BJ (cell line): ENCODE results near the gene CEP120. TPM values are rescaled to one million over a fixed set of nuclear protein-coding genes. Genes with fewer than 3 reads are reported as not detected.

ENCODE experiments used
- CTCF ChIA-PET: fragments of 350-600 bp; formaldehyde crosslinking; extraction: SDS; loops from one replicate; lab custom pipeline; 2021; ENCODE audit warnings: antibody characterized with exemption, inconsistent platforms; lab: Yijun Ruan, JAX
- POLR2A ChIA-PET: fragments of 300-600 bp; sonication (Branson Sonifier 250); formaldehyde crosslinking; extraction: SDS; loops from one replicate; lab custom pipeline; 2021; ENCODE audit warnings: antibody characterized with exemption; lab: Charles Lee
- DNase-seq: peaks from one replicate; pipeline ENCODE4 v3.0.0-alpha.2; 2011; ENCODE audit warnings: low read depth
- H3K27me3 ChIP-seq: 2 replicates; pipeline ENCODE4 v1.6.0; 2011; ENCODE audit warnings: low read length; ENCODE audit not compliant: control insufficient read depth, insufficient read depth
- H3K36me3 ChIP-seq: 2 replicates; pipeline ENCODE4 v1.5.1; 2011; ENCODE audit warnings: low read length; ENCODE audit not compliant: control insufficient read depth, insufficient read depth
- H3K4me3 ChIP-seq: 2 replicates; pipeline ENCODE4 v1.5.1; 2011; ENCODE audit warnings: low read depth, mild to moderate bottlenecking, control low read depth, low read length
- CTCF ChIP-seq: IDR thresholded peaks from 2 replicates; pipeline ENCODE4 v1.5.1; 2011; ENCODE audit warnings: low read depth, mild to moderate bottlenecking, control low read depth, inconsistent platforms, low read length, moderate library complexity; ENCODE audit not compliant: insufficient read depth
- polyA plus RNA-seq: library from polyadenylated mRNA; depleted of rRNA; stranded (reverse); fragments of >200 nt; gene quantifications from 2 replicates; pipeline ENCODE4 v1.2.3, GENCODE V29; 2011

Gene CEP120
- polyA plus RNA-seq, 1 experiment, result 23.1 TPM

GRCh38 chr5:123387313-123387712 lies 35.9 kb downstream of the CEP120 start:
- CTCF ChIA-PET, result interaction anchor here (1.1 kb wide), 1 partner anchor 36 kb away, joined by 3 read pairs; the partner anchor contains the start of gene CEP120
- no peaks in the 10 kb centered on the region for H3K27me3 ChIP-seq
- no peak for DNase-seq
- POLR2A ChIA-PET, result no interaction called here
- 0 out of 2 replicates have a peak, but pooled peaks cover 3% of the 10 kb centered on the region for H3K36me3 ChIP-seq
- no peak overlapping the region for H3K4me3 ChIP-seq
- no peak for TF ChIP-seq CTCF

- Histone ChIP-seq H3K4me3 (no peak overlapping the region), H3K36me3 (0 out of 2 replicates have a peak, but pooled peaks cover 2% of the 10 kb centered on the region), H3K27me3 (no peaks in the 10 kb centered on the region)
- no peak for DNase-seq
- POLR2A ChIA-PET, result no interaction called here
- no peak for TF ChIP-seq CTCF
- CTCF ChIA-PET, result interaction anchor here (1.1 kb wide), 1 partner anchor 9 kb away, joined by 3 read pairs; no protein-coding TSS in a partner anchor
These were observed 41.0 kb downstream of the CEP120 start for GRCh38 chr5:123382252-123382651.

- DNase-seq, result no peak
- ChIA-PET CTCF (interaction anchor here (0.6 to 1.7 kb wide), 3 partner anchors 9 to 871 kb away, joined by 3 to 5 read pairs (median 4); no protein-coding TSS in a partner anchor), POLR2A (no interaction called here)
- peak; percentile 43 for TF ChIP-seq CTCF
- H3K36me3 ChIP-seq, result peaks cover 8% of the 10 kb centered on the region
- H3K27me3 ChIP-seq, result no peaks in the 10 kb centered on the region
- H3K4me3 ChIP-seq, result no peak overlapping the region
These were observed 51.5 kb downstream of the CEP120 start for GRCh38 chr5:123371575-123372179.

GRCh38 chr5:123369371-123369968 lies 53.7 kb downstream of the CEP120 start:
- H3K4me3 ChIP-seq, result no peak overlapping the region
- TF ChIP-seq CTCF, result no peak
- no peak for DNase-seq
- POLR2A ChIA-PET, result no interaction called here
- CTCF ChIA-PET, result interaction anchor here (1.2 to 3.5 kb wide), 2 partner anchors 853 to 870 kb away, joined by 3 to 12 read pairs; no protein-coding TSS in a partner anchor
- no peaks in the 10 kb centered on the region for H3K27me3 ChIP-seq
- H3K36me3 ChIP-seq, result peaks cover 4% of the 10 kb centered on the region

- CTCF ChIA-PET, result interaction anchor here (1.2 to 3.5 kb wide), 4 partner anchors 24 to 852 kb away, joined by 3 to 12 read pairs (median 4); partner anchors contain the start of gene CEP120
- Histone ChIP-seq H3K36me3 (peaks cover 1% of the 10 kb centered on the region), H3K4me3 (no peak overlapping the region), H3K27me3 (no peaks in the 10 kb centered on the region)
- peak; percentile 41 for TF ChIP-seq CTCF
- DNase-seq, result no peak
- POLR2A ChIA-PET, result no interaction called here
These were observed 55.5 kb downstream of the CEP120 start for GRCh38 chr5:123367739-123368138.
